ENCODE data around the gene SSB. TPM values are rescaled to one million over a fixed set of nuclear protein-coding genes. Genes with fewer than 3 reads are reported as not detected.

The SSB gene
- total and polyA plus RNA-seq, 2 of the 13 experiments (the other 11 are each of a cell fraction or from before 2014, with no cell fraction given) = 109 to 208 TPM

DNA sequence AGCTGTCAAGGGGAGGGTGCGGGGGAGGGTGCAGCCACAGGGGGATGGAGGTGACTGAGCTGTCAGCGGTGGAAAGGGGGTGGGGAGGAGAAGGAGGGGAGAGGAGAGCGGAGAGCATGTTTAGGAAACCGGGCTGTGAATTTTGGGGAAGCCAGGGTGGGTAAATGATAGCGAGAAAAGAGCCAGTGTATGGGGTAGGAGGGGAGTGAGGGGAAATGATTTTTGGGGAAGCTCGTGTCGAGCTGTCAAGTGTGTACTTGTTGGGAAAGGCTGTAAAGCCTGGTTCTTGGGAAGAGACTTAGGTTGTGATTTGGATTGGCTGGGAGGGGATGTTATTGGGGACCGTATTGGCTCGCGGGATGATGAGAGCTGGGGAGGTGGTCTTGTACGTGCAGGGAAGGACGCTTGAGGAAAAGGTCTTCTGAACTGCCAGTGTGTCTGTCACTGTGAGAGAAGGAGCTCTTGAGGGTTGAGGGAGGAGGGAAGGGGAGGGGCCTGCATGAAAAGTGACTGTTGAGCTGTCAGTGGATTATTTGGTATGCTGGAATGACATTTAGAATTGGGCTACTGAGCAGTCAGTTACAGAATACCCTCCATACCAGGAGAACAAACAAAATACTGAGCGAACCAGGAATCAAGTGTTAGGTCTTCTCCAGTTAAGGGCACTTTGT, 29.6 kb downstream of the SSB start (continued):
- TF ChIP-seq, protein P1, sequence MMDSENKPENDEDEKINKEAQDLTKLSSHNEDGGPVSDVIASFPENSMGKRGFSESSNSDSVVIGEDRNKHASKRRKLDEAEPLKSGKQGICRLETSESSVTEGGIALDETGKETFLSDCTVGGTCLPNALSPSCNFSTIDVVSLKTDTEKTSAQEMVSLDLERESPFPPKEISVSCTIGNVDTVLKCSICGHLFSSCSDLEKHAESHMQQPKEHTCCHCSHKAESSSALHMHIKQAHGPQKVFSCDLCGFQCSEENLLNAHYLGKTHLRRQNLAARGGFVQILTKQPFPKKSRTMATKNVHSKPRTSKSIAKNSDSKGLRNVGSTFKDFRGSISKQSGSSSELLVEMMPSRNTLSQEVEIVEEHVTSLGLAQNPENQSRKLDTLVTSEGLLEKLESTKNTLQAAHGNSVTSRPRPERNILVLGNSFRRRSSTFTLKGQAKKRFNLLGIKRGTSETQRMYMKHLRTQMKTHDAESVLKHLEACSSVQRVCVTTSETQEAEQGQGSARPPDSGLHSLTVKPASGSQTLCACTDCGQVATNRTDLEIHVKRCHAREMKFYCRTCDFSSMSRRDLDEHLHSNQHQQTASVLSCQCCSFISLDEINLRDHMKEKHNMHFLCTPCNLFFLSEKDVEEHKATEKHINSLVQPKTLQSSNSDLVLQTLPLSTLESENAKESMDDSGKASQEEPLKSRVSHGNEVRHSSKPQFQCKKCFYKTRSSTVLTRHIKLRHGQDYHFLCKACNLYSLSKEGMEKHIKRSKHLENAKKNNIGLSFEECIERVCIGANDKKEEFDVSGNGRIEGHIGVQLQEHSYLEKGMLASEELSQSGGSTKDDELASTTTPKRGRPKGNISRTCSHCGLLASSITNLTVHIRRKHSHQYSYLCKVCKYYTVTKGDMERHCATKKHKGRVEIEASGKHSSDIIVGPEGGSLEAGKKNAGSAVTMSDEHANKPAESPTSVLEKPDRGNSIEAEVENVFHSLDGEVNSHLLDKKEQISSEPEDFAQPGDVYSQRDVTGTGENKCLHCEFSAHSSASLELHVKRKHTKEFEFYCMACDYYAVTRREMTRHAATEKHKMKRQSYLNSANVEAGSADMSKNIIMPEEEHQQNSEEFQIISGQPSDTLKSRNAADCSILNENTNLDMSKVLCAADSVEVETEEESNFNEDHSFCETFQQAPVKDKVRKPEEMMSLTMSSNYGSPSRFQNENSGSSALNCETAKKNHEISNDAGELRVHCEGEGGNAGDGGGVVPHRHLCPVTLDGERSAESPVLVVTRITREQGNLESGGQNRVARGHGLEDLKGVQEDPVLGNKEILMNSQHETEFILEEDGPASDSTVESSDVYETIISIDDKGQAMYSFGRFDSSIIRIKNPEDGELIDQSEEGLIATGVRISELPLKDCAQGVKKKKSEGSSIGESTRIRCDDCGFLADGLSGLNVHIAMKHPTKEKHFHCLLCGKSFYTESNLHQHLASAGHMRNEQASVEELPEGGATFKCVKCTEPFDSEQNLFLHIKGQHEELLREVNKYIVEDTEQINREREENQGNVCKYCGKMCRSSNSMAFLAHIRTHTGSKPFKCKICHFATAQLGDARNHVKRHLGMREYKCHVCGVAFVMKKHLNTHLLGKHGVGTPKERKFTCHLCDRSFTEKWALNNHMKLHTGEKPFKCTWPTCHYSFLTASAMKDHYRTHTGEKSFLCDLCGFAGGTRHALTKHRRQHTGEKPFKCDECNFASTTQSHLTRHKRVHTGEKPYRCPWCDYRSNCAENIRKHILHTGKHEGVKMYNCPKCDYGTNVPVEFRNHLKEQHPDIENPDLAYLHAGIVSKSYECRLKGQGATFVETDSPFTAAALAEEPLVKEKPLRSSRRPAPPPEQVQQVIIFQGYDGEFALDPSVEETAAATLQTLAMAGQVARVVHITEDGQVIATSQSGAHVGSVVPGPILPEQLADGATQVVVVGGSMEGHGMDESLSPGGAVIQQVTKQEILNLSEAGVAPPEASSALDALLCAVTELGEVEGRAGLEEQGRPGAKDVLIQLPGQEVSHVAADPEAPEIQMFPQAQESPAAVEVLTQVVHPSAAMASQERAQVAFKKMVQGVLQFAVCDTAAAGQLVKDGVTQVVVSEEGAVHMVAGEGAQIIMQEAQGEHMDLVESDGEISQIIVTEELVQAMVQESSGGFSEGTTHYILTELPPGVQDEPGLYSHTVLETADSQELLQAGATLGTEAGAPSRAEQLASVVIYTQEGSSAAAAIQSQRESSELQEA (CRISPR knock-in tag; IDR thresholded peaks at IDR 0.05; ENCODE audit: not compliant biosample characterization) = peak; percentile 79
- peak; percentile 81; the same call in 1 of the 2 replicates for TF ChIP-seq ZNF747 (CRISPR knock-in tag; IDR thresholded peaks at IDR 0.05; ENCODE audit: borderline replicate concordance)
- TF ChIP-seq REL (CRISPR knock-in tag; conservative IDR thresholded peaks at IDR 0.05) = peak; percentile 57; the same call in 1 of the 2 replicates
- TF ChIP-seq TEAD2 (CRISPR knock-in tag; IDR thresholded peaks at IDR 0.05) = no peak
- TF ChIP-seq ZNF589 (CRISPR knock-in tag; conservative IDR thresholded peaks at IDR 0.05) = 0 out of 2 replicates have a peak, but pooled peaks have one; percentile 28
- no peak for TF ChIP-seq ZNF138 (CRISPR knock-in tag; IDR thresholded peaks at IDR 0.05; ENCODE audit: low read depth)
- TF ChIP-seq ZNF337 (CRISPR knock-in tag; IDR thresholded peaks at IDR 0.05; ENCODE audit: borderline replicate concordance, low read depth) = 0 out of 2 replicates have a peak, but pooled peaks have one; percentile 29
- TF ChIP-seq, protein P2, sequence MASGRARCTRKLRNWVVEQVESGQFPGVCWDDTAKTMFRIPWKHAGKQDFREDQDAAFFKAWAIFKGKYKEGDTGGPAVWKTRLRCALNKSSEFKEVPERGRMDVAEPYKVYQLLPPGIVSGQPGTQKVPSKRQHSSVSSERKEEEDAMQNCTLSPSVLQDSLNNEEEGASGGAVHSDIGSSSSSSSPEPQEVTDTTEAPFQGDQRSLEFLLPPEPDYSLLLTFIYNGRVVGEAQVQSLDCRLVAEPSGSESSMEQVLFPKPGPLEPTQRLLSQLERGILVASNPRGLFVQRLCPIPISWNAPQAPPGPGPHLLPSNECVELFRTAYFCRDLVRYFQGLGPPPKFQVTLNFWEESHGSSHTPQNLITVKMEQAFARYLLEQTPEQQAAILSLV (CRISPR knock-in tag; IDR thresholded peaks at IDR 0.05; ENCODE audit: borderline replicate concordance) = no peak
- no peak for TF ChIP-seq MATR3 (CRISPR knock-in tag; IDR thresholded peaks at IDR 0.05)
- peak; percentile 97 for TF ChIP-seq TGIF2 (CRISPR knock-in tag; IDR thresholded peaks at IDR 0.05)
- TF ChIP-seq, protein P3, sequence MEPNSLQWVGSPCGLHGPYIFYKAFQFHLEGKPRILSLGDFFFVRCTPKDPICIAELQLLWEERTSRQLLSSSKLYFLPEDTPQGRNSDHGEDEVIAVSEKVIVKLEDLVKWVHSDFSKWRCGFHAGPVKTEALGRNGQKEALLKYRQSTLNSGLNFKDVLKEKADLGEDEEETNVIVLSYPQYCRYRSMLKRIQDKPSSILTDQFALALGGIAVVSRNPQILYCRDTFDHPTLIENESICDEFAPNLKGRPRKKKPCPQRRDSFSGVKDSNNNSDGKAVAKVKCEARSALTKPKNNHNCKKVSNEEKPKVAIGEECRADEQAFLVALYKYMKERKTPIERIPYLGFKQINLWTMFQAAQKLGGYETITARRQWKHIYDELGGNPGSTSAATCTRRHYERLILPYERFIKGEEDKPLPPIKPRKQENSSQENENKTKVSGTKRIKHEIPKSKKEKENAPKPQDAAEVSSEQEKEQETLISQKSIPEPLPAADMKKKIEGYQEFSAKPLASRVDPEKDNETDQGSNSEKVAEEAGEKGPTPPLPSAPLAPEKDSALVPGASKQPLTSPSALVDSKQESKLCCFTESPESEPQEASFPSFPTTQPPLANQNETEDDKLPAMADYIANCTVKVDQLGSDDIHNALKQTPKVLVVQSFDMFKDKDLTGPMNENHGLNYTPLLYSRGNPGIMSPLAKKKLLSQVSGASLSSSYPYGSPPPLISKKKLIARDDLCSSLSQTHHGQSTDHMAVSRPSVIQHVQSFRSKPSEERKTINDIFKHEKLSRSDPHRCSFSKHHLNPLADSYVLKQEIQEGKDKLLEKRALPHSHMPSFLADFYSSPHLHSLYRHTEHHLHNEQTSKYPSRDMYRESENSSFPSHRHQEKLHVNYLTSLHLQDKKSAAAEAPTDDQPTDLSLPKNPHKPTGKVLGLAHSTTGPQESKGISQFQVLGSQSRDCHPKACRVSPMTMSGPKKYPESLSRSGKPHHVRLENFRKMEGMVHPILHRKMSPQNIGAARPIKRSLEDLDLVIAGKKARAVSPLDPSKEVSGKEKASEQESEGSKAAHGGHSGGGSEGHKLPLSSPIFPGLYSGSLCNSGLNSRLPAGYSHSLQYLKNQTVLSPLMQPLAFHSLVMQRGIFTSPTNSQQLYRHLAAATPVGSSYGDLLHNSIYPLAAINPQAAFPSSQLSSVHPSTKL (CRISPR knock-in tag; IDR thresholded peaks at IDR 0.05) = peak; percentile 15; the same call in 1 of the 2 replicates
- TF ChIP-seq, protein P4, sequence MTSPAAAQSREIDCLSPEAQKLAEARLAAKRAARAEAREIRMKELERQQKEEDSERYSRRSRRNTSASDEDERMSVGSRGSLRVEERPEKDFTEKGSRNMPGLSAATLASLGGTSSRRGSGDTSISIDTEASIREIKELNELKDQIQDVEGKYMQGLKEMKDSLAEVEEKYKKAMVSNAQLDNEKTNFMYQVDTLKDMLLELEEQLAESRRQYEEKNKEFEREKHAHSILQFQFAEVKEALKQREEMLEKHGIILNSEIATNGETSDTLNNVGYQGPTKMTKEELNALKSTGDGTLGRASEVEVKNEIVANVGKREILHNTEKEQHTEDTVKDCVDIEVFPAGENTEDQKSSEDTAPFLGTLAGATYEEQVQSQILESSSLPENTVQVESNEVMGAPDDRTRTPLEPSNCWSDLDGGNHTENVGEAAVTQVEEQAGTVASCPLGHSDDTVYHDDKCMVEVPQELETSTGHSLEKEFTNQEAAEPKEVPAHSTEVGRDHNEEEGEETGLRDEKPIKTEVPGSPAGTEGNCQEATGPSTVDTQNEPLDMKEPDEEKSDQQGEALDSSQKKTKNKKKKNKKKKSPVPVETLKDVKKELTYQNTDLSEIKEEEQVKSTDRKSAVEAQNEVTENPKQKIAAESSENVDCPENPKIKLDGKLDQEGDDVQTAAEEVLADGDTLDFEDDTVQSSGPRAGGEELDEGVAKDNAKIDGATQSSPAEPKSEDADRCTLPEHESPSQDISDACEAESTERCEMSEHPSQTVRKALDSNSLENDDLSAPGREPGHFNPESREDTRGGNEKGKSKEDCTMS (CRISPR knock-in tag; conservative IDR thresholded peaks at IDR 0.05) = no peak

All from HepG2 (cell line).